Activated CD8-positive, alpha-beta memory T cell treated with anti-CD3 and anti-CD28 coated beads for 48 hours (primary cell): ENCODE measurements around the gene PLD5.
"Not testable (repeated sequence)": the region's sequence is repeated elsewhere in the genome, so short reads cannot be mapped to it uniquely, and the experiment has no call there.

Experiments used
- DNase-seq, 3 experiments: peaks; one replicate each; pipeline ENCODE4 v3.0.0-alpha.2; 2020; ENCODE audit warnings: low read depth in 2 of 3, low spot score in 2 of 3

PLD5 gene

DNA sequence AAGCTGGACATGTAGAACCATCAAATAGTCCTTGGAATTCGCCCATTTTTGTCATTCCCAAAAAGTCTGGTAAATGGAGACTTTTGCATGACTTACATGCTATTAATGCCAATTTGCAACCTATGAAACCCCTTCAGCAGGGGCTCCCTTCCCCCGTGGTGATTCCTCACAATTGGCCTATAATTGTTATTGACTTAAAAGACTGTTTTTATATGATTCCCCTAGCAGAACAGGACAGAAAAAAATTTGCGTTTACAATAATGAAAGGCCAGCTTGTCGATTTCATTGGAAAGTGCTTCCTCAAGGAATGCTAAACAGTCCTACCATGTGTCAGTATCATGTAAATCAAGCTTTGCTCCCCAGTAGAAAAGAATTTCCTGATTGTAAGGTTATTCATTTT lies 311.5 kb downstream of the PLD5 start:
- not testable (repeated sequence) for DNase-seq

DNA sequence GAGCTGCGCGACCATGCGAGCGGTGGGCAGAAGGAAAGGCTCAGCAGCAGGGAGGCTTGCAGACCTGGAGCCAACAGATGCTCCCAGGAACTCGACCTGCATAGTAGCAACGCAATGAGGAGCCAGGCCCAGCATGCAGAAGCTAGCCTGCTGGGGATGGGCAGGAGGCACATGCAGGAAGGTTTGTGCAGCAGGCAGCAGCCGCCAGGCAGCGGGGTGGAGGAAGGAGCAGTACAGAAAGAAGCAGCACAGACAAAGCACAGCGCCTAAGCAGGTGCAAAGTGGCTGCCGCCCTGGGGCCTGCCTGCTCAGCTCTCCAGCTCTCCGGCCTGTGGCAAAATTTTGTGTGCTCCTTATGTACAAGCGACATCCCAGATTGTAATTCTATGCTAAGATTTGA lies 312.1 kb downstream of the PLD5 start:
- no peak for DNase-seq

DNA sequence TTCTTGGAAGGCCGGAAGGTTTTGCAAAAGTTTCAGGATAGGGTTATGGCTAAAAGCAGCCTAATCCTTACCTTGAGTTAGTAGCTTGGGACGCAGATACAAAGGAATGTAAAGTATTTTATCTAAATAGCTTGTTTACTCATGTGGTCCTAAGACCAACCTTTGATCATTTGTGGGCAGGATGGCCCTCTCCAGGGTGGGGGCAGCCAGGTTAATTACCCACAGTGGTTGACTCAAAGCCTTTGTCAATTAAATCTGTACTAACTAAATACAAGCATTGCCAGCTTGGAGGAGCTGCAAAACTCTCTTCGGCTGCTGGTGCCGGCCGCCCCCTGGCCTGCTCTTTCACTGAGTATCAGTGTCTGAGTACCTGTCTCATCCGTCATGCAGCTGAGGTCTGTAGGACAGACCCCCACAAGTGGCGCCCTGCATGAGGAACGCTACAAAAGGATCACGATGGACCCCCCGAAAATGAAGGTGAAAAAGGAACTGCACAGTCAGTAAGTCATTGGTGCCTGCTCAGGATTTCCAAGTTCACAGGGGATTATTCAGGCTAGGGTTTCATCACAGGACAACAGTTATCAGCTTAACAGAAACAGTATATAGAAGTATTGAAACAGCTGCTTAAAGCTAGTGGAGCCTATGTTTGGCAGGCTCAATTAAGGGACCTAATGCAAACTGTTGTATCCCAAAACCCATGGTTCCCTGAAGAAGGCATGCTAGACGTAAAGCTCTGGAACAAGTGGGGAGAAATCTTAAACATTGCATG lies 313.1 kb downstream of the PLD5 start:
- no peak for DNase-seq

DNA sequence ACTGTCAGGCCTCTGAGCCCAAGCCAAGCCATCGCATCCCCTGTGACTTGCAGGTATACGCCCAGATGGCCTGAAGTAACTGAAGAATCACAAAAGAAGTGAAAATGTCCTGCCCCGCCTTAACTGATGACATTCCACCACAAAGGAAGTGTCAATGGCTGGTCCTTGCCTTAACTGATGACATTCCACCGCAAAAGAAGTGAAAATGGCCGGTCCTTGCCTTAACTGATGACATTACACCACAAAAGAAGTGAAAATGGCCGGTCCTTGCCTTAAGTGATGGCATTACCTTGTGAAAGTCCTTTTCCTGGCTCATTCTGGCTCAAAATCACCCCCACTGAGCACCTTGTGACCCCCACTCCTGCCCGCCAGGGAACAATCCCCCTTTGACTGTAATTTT lies 314.2 kb downstream of the PLD5 start:
- DNase-seq: not testable (repeated sequence)

DNA sequence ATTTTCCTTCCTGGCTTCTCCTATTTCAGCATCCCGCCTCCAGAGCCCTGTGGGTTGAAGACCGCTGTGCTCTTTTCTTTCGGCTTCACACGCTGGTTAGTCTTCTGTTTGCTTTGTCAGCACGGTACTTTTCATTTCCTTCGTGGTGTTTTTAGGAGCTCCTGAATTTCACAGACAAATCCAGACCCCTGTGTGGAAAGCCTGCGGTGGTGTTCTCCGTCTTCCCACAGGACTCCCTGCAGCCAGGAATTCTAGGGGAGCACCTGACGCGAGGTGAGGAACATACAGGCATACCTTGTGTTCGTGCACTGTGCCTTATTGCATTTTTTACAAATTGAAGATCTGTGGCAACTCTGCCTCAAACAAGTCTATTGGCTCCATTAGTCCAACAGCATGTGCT lies 315.4 kb downstream of the PLD5 start:
- no peak for DNase-seq

DNA sequence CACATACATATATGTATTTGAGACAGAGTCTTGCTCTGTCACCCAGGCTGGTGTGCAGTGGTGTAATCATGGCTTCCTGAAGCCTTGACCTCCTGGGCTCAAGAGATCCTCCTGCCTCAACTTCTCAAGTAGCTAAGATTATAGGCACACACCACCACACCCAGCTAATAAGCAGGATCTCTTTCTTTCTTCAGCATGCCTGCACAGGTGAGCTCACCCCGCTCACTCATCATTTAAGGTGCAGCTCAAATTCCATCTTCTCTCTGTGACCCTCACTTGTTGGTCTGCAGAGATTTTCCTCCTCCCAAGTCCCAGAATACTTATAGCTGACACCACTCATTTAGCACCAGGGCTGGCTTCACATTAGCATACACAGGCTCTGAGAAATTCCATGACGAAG lies 316.5 kb downstream of the PLD5 start:
- DNase-seq: no peak

DNA sequence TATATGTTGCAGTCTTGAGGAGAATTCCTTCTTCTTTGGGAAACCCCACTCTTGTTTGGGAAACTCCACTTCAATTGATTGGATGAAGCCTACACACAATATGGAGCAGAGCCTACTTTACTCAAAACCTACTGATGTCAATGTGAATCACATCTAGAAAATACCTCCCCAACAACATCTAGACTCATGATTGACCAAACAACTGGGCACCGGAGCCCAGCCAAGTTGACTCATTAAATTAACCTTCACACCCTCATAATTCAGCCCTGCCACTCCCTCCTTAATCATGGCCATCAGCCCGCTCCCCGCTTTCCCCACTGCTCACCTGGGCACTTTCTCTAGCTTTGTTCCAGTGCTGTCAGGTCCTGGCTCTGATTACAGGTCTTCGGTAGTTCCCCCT lies 317.5 kb downstream of the PLD5 start:
- no peak for DNase-seq

DNA sequence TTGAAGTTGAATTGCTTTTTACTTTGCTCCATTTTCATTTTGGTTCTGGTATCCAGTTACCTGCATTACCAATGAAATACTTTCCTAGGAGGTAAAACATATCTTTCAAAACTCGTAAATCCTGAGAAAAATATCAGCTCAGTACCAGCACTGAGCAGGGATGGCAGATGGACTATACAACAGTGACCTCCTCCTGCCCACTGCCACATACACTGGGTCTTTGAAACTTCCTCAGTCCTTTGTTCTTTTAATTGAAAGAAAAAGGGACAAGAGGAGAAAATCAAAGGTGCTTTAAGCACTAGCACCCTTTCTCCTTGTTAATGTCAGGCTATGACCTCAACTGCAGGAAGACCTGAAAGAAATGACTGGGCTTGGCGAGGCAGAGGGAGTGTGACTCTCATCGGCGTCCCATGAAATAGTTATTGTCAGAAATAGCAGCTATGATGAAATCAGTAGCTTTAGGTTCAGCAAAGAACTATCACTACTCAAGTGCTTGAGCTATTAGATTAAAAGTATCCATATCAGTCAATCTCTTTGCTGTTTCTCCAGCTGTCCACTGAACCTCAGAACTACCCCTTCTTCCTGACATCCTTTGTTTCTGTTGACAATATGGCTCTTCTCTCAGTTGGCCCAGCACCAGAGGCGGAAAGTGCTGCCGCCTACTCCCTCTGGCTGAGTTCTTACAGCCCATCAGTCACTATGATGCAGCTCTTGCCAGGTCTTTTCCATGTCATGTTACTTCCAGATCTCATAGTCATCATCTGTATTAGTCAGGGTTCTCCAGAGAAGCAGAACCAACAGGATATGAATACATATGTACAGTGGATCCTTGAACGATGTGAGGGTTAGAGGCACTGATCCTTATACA lies 318.6 kb downstream of the PLD5 start:
- DNase-seq: no peak

DNA sequence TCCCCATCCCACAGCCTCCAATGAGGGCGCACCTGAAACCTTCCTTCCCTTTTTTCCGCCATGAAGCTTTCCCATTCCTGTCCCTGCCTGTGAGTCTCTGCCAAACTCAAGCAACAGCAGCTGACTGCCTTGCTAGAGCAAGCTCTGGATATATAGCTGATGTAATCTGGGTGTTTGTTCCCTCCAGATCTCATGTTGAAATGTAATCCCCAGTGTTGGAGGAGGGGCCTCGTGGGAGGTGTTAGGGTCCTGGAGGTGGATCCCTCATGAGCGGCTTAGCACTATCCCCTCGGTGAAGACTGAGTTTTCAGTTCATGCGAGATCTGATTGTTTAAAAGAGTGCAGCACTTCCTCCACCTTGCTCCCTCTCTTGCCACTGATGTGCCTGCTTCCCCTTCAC lies 321.2 kb downstream of the PLD5 start:
- no peak for DNase-seq

DNA sequence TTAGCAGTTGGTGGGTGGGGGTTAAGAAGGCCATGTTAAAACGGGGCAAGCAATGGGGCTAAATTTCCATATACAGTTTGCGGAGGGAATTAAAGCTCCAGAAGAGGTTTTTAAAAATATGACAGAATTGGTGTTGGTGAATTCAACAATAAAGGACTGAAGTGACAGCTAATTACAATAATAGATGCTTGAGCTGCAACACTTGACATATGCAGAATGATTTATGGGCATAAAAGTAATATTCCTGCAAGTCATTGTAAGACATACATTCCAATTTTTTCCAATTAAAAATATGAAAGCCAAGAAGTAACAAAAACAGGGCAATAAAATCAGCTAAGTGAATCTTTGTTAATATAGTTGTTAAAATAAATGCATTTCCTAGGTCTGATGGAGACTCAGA lies 323.4 kb downstream of the PLD5 start:
- DNase-seq: no peak

DNA sequence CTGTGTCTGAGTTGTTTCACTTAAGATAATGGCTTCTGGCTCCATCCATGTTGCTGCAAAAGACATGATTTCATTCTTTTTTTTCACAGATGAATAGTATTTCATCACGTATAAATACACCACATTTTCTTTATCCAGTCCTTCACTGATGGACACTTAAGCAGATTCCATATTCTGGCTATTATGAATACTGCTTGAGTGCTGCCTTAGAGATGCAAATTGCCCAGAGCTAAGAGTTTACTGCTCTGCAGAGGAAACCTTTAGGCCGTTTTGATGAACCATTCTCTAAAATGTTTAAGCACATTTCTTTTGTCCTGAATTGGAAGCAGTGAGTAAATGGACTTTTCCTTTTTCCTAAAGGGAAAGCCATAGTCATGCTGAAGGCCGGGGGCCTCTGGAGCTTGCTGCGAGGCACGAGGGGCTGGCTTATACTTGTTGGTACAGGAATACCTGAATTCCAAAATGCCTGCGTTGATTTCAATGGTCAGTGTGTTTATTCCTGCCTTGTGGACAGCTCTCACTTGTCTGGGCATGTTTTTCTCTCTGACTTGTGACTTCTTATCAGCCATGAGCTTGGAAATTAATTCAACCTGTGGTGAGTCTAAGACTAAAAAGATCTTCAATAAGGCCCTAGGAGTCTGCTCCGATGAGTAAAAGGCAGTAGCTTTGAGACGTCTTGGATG lies 324.6 kb downstream of the PLD5 start:
- no peak for DNase-seq

DNA sequence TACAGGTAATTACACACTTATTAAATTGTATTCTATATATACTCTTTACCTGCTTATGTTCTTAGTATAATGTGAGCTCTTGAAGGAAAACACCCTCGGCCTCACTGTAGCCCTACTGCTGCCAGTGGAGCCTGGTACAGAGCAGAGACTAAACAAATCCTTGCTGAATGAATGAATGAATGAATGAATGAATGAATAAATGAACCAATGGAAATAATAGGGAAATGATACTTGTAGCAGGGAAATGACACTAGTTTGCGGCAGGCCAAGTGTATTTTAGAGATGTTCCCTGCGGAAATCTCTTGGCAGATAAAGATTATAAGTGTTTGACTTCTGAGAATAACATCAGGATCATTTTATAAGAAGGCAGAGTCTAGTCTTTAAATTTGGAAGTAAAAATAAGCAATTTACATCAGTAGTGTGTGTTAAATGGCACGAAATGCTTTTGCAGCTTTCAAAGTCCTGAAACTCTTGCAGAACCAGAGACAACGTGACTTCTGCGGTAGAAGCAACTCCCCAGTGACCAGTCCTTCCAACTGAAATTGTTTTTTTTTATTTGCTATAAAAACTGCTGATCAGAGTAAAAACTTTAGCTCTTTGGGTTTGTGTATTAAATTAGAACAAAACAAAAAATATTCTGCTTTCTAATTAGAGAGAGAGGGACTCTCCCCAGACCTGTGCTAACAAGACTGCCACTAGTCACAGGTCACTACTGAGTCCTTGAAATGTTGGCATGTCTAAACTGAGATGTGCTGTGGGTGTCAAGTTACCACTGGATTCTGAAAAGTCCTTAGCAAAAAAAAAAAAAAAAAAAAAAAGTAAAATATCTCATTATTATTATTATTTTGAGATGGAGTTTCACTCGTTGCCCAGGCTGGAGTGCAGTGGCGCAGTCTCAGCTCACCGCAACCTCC lies 326.3 kb downstream of the PLD5 start:
- DNase-seq: no peak

DNA sequence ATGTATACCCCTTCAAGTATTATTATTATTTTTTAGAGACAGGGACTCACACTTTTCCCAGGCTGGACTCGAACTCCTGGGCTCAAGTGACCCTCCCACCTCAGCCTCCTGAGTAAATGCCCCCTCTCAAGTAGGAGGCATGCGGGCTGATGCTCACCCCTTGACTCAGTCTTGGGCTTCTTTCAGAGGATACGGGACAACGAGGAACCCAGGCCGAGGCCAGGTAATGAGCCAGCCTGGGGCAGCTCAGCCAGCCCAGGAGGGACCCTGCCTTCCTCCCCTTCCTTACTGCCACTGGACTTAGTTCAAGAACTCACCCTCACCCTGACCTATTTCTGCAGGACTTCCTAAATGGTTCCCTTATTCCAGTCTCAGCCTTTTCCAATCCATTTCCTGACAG lies 327.6 kb downstream of the PLD5 start:
- DNase-seq: no peak

DNA sequence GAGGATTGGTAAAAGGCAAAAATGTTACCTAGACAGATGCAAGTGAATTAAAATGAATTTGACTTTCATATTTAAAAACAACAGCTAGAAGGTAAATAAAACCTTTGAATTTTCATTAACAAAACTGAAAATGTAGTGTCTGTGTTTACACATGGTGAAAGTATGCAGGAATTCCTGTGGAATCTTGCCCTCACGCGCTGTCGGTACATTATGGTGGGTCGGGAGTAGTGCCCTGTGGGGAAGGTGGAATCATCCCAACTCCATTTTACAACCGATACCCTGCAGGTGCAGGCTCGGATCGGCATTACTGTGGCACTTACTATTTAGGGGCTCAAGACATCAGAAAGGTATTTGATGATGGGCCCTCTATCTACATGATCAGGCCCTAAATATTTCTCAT lies 328.4 kb downstream of the PLD5 start:
- no peak for DNase-seq

DNA sequence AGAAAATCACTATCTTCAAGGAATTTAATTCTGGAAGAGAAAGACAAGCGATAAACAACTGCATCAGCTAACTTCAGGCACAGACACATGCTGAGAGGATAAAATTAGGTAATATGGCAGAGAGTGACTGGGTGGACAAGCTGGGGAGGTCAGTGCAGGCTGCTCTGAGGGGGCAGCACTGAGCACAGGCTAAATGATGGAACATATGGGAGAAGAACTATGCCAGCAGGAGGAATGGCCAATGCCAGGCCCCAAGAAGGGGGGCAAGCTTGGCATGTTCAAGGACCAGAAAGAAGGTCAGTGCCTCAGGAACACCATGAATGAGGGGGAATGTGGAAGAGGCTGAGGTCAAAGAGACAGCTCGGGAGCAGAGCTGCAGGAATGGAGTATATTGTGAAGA lies 334.9 kb downstream of the PLD5 start:
- no peak for DNase-seq

DNA sequence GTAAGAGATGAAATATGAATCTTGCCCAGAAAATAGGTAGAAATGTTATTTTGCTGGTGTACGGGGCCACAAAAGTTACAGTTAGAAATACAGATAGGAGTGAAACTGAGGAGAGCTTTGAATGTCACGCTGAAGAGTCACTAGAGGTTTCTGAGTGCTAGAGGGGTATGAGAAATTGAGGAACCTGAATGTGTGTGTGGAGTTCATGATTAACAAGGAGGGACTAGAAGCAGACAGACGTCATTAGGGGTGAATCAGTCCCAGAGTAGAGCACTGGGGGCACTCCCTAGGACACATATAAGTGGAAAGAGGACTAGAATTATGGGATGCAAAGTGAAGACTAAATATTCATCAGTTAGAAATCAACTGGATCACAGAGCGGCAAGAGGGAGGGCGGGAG lies 336.7 kb downstream of the PLD5 start:
- no peak for DNase-seq

DNA sequence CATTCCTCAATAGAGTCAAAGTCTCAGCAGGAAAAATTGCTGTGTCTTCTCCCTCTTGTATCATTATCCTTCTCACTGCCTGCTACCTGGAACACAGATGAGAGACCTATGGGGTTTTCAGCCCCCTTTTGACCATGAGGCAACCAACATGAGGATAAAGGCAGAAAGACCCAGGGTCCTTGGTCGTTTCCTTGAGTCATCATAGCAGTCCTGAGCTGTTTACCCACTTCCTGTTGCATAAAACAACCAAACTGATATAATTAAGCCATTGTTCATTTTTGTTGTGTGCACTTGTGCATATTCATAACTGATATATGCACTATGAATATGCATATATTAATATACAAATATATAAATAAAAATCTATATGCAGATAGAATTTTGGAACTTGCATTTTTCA lies 337.3 kb downstream of the PLD5 start:
- DNase-seq: no peak

DNA sequence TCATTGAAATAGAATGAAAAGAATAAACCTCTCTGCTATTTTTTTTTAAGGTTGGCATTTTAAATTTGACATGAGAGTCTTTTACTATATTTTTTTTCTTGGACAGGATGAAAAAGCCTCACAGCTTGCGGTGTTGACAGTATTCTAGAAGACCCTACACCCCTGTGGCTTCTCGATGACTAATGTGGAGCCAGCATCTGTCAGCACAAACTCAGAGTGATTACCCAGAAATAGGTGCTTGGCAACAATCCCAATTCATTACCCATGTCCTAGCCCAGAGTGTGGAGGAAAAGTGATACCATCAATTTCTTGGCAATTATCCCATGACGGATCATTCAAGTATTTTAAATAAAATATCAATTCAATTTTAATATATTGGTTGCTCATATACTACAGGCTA lies 338.8 kb downstream of the PLD5 start:
- no peak for DNase-seq

DNA sequence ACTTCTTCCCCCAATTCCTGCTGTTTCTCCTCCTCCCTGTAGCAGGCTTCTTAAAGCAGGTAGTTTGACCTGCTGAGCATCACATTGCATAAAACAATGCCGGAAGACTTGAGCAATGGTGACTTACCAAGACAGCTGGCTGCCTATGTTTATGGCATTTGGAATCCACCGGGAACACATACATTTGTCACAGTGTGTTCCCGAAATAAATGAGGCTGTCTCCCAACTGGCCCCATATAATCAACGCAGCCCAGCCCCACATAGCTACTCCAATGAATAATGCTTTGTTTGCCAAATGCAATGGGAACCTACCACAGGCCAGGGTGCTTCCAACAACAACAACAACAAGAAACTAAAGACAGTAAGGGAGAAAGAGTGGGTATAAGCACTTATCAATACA lies 339.5 kb downstream of the PLD5 start:
- DNase-seq: no peak

DNA sequence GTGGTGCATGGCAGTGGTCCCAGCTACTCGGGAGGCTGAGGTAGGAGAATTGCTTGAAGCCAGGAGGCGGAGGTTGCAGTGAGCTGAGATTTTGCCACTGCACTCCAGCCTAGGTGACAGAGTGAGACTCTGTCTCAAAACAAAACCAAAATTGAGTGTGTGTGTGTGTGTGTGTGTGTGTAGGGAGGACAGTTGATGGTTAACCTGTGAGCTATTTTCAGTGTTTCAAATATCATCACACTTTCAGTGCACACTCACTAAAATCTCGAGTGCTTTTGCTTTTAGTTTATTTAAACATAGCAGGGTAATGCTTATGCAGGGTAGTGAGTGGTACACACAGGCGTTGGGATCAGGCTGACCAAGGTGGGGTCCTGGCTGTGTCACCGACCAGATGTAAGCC lies 344.7 kb downstream of the PLD5 start:
- not testable (repeated sequence) for DNase-seq
